Activated CD8-positive, alpha-beta memory T cell treated with anti-CD3 and anti-CD28 coated beads for 36 hours (primary cell): ENCODE results near the gene KLRC4. TPM values are rescaled to one million over a fixed set of nuclear protein-coding genes. Genes with fewer than 3 reads are reported as not detected.

Experiments
- CTCF ChIA-PET: fragments of 350-600 bp; sonication (Branson Sonifier 250); formaldehyde crosslinking; loops from one replicate; lab custom pipeline; 2021; ENCODE audit warnings: antibody characterized with exemption; lab: Charles Lee
- POLR2A ChIA-PET: fragments of 350-600 bp; sonication (Branson Sonifier 250); formaldehyde crosslinking; loops from one replicate; lab custom pipeline; 2021; ENCODE audit warnings: antibody characterized with exemption; lab: Charles Lee
- total RNA-seq, 2 experiments: library from RNA; stranded (reverse); gene quantifications; one replicate each; pipeline ENCODE4 v1.2.3, GENCODE V29; 2021

KLRC4 gene
- total RNA-seq, 2 experiments from 2014 or later = 6.6 to 7.6 TPM

DNA sequence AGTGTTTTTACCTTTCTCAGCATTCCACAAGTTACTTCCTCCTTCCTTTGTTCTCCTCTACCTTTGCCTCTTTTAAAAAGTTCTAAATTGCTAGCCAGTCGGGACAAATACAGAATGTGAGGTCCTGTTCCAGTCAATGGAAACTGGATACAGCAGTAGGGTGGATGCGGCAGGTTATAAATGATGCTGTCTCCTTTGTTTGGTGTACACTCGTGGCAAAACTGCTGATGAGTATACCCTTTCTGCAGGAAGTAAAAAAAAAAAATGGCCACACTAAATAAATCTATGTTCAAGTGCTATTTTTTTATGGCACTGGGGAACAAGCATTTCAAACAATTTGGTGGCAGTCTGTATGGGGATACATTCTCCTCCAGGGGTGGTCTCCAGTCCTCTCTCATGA lies 47.2 kb downstream of the KLRC4 start:
- CTCF ChIA-PET = interaction anchor here (0.6 kb wide), 1 partner anchor 98 kb away, joined by 4 read pairs; no protein-coding TSS in a partner anchor
- POLR2A ChIA-PET = no interaction called here

DNA sequence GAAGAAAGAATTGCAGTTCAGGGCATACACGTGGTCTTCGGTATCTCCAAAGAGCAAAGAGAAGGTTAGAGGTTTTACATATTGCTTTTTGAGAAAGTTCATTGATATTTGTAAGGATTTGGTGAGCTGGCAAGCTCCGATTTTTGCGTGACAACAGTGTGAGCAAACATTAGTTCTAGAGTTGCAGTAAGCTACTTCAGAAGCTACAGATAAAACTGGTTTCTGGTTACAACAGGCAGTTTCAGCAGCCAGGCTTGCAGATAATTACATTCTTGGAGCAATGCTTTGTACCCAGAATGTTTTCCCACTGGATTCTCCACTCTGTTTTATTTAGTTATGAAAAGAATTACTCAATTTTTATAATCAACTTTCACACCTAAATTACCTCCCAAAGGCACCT lies 47.9 kb downstream of the KLRC4 start:
- ChIA-PET POLR2A (no interaction called here), CTCF (no interaction called here)

DNA sequence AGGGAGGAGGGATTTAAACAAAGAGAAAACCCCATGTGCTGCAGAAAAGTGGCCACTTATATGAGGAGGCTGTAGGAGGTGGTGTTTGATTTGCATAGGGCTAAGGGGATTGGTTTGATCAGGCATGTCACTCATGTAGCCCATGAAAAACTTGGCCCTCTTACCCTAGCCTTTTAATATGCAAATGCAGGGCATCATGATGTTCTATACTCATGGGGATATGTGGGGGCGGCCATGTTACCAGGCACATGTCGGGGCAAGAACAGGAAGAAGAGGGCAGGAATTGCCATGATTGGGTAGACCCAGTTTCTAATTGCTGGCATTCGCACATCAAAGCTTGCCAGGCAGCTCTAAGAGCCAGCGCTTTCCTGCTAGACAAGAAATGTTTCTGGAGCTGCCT lies 48.5 kb downstream of the KLRC4 start:
- CTCF ChIA-PET = interaction anchor here (1.0 kb wide), 1 partner anchor 125 kb away, joined by 3 read pairs; no protein-coding TSS in a partner anchor
- POLR2A ChIA-PET = no interaction called here

DNA sequence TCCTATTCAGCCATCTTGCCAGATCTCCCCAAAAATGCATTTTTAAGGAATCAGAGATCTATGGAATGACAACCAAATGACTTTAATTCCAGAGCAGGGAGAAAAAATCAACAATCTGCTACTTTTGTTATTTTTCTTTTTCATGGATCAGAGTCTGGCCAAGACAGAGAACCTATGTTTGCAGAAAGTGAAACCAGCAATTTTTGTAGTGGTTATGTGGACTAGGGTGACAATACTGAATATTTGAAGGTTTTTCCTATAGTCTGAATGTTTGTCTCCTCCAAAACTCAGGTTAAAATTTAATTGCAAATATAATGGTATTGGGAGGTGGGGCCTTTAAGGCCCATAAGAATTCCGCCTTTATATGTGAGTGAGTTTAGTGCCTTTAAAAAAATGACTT lies 50.6 kb downstream of the KLRC4 start:
- ChIA-PET CTCF (no interaction called here), POLR2A (no interaction called here)

DNA sequence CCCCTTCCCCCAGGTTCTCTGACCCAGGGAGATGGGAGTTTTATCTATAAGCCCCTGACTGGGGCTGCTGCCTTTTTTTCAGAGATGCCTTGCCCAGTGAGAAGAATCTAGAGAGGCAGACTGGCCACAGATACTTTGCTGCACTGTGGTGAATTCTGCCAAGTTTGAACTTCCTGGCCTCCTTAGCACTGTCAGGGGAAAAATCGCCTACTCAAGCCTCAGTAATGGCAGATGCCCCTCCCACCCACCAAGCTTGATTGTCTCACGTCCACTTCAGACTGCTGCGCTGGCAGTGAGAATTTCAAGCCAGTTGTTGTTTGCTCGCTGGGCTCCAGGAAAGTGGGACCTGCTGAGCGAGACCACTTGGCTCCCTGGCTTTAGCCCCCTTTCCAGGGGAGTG lies 51.4 kb downstream of the KLRC4 start:
- ChIA-PET CTCF (no interaction called here), POLR2A (interaction anchor here (0.6 kb wide), 1 partner anchor 101 kb away, joined by 5 read pairs; no protein-coding TSS in a partner anchor)

Other genes starting within 250 kb of the KLRC4 start
- not detected for gene OLR1, start 237.6 kb downstream of the KLRC4 start, total RNA-seq
- not detected for gene TMEM52B, start 230.7 kb downstream of the KLRC4 start, total RNA-seq
- 10 to 100 TPM; 12.7 to 16.8 TPM for gene GABARAPL1, start 196.9 kb downstream of the KLRC4 start, total RNA-seq
- 10 to 100 TPM; 68.3 to 79.1 TPM for gene KLRD1, start 101.9 kb downstream of the KLRC4 start, total RNA-seq
- 100 to 1,000 TPM; 125 to 126 TPM for gene KLRK1, start 19.7 kb downstream of the KLRC4 start, total RNA-seq
- 1 to 10 TPM; 1.8 to 3.0 TPM for gene KLRC3, start 10.8 kb upstream of the KLRC4 start, total RNA-seq
- gene KLRC2, start 26.3 kb upstream of the KLRC4 start, total RNA-seq = 1 to 10 TPM; 6.3 to 7.5 TPM
- 10 to 100 TPM; 18.4 to 20.5 TPM for gene KLRC1, start 43.6 kb upstream of the KLRC4 start, total RNA-seq
- 1 to 10 TPM; 1.5 to 1.9 TPM for gene EIF2S3B, start 96.1 kb upstream of the KLRC4 start, total RNA-seq
- 100 to 1,000 TPM; 132 to 134 TPM for gene MAGOHB, start 203.9 kb upstream of the KLRC4 start, total RNA-seq